ENCODE data around the gene TMCO6.

DNA sequence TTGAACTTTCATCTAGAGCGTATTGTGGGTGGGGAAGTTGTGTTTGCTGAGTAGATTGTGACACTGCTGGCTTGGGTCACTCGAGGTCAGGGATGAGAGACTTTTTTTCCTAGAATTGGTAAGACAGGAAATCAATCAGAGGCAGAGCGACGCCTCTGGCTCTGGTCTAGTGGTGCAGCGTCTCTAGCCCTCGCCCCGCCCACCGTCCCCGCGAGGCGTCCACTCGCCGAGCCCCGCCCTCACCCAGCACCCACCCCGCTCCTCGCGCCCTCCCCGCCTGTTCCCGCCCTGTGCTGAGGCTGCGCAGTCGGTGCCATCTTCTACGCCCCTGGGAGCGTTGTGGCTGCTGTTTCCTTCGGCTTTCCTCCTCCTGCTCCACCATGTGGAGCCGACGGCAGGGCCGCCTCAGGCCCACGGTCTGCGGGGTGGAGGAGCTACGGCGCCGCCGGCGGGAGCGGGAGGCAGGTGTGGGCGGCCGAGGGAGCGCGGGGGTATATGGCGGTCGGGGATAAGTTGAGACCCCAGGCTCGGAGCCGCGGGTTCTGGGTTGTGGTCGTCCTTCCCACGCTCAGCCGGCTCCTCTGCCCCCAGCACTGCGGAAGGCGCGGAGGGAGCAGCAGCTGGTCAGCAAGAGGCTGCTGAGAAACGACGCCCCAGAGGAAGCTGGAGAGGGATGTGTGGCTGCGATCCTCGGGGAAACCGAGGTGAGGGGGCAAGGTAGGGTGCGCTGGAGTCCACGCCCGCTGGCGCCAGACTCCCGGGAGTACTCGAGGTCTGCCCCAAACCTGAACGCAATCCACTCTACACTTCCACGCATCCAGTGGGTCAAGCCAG lies at the start of gene TMCO6:
- TF ChIP-seq POLR2AphosphoS5 (IDR thresholded peaks at IDR 0.05; ENCODE audit: low read depth, low read length): peak; percentile 94
- peak; percentile 74; the same call in 1 of the 2 replicates for TF ChIP-seq TAF1 (IDR thresholded peaks at IDR 0.05; ENCODE audit: borderline replicate concordance, insufficient read depth, low read length)
- TF ChIP-seq, protein P1, sequence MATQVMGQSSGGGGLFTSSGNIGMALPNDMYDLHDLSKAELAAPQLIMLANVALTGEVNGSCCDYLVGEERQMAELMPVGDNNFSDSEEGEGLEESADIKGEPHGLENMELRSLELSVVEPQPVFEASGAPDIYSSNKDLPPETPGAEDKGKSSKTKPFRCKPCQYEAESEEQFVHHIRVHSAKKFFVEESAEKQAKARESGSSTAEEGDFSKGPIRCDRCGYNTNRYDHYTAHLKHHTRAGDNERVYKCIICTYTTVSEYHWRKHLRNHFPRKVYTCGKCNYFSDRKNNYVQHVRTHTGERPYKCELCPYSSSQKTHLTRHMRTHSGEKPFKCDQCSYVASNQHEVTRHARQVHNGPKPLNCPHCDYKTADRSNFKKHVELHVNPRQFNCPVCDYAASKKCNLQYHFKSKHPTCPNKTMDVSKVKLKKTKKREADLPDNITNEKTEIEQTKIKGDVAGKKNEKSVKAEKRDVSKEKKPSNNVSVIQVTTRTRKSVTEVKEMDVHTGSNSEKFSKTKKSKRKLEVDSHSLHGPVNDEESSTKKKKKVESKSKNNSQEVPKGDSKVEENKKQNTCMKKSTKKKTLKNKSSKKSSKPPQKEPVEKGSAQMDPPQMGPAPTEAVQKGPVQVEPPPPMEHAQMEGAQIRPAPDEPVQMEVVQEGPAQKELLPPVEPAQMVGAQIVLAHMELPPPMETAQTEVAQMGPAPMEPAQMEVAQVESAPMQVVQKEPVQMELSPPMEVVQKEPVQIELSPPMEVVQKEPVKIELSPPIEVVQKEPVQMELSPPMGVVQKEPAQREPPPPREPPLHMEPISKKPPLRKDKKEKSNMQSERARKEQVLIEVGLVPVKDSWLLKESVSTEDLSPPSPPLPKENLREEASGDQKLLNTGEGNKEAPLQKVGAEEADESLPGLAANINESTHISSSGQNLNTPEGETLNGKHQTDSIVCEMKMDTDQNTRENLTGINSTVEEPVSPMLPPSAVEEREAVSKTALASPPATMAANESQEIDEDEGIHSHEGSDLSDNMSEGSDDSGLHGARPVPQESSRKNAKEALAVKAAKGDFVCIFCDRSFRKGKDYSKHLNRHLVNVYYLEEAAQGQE (IDR thresholded peaks at IDR 0.05; ENCODE audit: insufficient read depth in 1 of 2, low read depth in 2 of 2, low read length in 2 of 2): 0 out of 4 replicates have a peak, but pooled peaks of 1 of the 2 experiments have one; percentile 16
